Ureter (tissue), 1 donor: Measurements from ENCODE around the gene PAFAH2. TPM values are rescaled to one million over a fixed set of nuclear protein-coding genes. Genes with fewer than 3 reads are reported as not detected.

Source experiments
- DNase-seq: peaks from one replicate; pipeline ENCODE4 v3.0.0-alpha.2; 2020; ENCODE audit warnings: low spot score
- total RNA-seq: library from RNA; stranded (reverse); gene quantifications from one replicate; pipeline ENCODE4 v1.2.4, GENCODE V29; 2023
- donor health status: DM: yes; HTN: yes; CAD: no.

Gene PAFAH2
- total RNA-seq, 1 donor from 2014 or later, result 12.3 TPM

GRCh38 chr1:26031611-26032220 is 33.9 kb upstream of the PAFAH2 start:
- DNase-seq, result no peak

GRCh38 chr1:26031196-26031595 is 33.3 kb upstream of the PAFAH2 start:
- DNase-seq, result no peak

GRCh38 chr1:26029864-26030481 is 32.1 kb upstream of the PAFAH2 start:
- no peak for DNase-seq

- DNase-seq, result no peak
Observed at GRCh38 chr1:26029054-26029863, 31.4 kb upstream of the PAFAH2 start.

- DNase-seq, result no peak
Observed at GRCh38 chr1:26028490-26028980, 30.7 kb upstream of the PAFAH2 start.

- no peak for DNase-seq
Observed at GRCh38 chr1:26027716-26028489, 30.0 kb upstream of the PAFAH2 start.

- DNase-seq, result no peak
Observed at GRCh38 chr1:26025517-26025916, 27.7 kb upstream of the PAFAH2 start.

- DNase-seq, result no peak
Observed at GRCh38 chr1:26025060-26025459, 27.2 kb upstream of the PAFAH2 start.

- no peak for DNase-seq
Observed at GRCh38 chr1:26023826-26024225, 26.0 kb upstream of the PAFAH2 start.

- DNase-seq, result no peak
Observed at GRCh38 chr1:26023009-26023408, 25.1 kb upstream of the PAFAH2 start.

- DNase-seq, result no peak
Observed at GRCh38 chr1:26022404-26022779, 24.5 kb upstream of the PAFAH2 start.

- DNase-seq, result no peak
Observed at GRCh38 chr1:26021647-26022403, 24.0 kb upstream of the PAFAH2 start, which contains the start of gene EXTL1. Gene EXTL1, plus strand, starts transcription at chr1:26021775. Its CDS starts 872 bp downstream, at chr1:26022647.

- DNase-seq, result no peak
Observed at GRCh38 chr1:26020941-26021646, 23.2 kb upstream of the PAFAH2 start.

GRCh38 chr1:26020330-26020768 is 22.5 kb upstream of the PAFAH2 start:
- DNase-seq, result no peak

GRCh38 chr1:26019641-26020315 is 21.9 kb upstream of the PAFAH2 start:
- no peak for DNase-seq

GRCh38 chr1:26017606-26018005 is 19.7 kb upstream of the PAFAH2 start:
- no peak for DNase-seq

GRCh38 chr1:26016953-26017545 is 19.2 kb upstream of the PAFAH2 start:
- no peak for DNase-seq

GRCh38 chr1:26016258-26016952 is 18.5 kb upstream of the PAFAH2 start:
- DNase-seq, result no peak

- no peak for DNase-seq
Observed at GRCh38 chr1:26015358-26015757, 17.5 kb upstream of the PAFAH2 start.
